NCI-H345 (cell line): Measurements from ENCODE around the gene ZAR1L.

ENCODE experiments used
- DNase-seq: peaks from one replicate; lab custom pipeline; 2025; lab: John Stamatoyannopoulos, UW

ZAR1L gene

DNA sequence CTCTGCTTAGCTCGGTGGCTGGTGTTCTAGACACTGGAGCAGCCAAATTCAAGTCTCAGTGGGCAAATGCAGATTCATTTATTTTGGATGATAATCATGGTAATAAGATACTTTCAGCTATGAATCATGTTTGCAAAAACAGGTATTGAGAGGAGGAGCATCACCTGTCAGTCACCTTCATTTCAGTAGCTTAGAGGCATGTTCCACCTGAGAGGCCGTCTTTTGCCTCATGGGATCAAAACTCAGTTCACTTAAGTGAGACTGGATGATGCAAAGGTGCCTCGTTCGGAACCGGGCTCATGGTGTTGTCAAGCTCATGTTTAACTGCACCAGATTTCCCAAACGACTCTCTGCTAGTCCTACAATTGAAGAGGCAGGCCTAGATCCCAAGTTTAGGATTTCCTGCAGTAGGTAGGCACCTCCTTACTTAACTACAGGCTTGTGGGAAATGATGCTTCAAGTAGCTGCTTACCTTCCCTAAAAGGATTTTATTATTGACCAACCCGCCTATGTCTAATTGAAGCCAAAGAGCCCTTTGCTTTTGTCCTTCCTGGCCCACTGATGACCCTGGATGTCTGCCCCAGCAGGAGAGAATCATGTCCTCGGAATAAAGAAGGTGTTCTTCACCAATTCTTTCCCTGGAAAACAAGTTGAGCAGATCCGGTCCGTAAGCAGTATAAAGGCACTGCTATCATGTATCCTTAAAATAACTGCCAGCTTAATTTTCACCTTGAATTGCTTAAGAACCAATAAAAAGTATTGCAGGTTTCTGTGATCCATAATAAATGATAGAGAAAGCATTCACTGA, 60.0 kb downstream of the ZAR1L start:
- no peak for DNase-seq

DNA sequence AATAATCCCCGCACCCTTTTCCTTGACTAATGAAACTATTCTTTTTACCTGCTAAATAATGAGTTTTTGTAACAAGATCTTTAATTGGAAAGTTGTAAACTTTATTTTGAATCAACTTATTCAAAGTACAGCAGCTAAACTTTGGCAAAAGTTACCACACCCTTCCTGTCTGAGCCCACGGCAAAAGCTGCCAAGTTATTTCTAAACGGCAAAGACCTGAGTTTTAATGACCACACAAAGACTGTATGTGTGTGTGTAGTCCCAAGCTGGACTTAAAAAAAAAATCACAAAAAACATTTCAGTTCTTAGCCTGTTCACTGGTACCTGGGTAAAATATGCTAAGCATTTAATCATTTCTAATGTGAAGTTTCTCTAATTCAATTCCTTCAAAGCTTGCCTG, 60.7 kb downstream of the ZAR1L start:
- no peak for DNase-seq

DNA sequence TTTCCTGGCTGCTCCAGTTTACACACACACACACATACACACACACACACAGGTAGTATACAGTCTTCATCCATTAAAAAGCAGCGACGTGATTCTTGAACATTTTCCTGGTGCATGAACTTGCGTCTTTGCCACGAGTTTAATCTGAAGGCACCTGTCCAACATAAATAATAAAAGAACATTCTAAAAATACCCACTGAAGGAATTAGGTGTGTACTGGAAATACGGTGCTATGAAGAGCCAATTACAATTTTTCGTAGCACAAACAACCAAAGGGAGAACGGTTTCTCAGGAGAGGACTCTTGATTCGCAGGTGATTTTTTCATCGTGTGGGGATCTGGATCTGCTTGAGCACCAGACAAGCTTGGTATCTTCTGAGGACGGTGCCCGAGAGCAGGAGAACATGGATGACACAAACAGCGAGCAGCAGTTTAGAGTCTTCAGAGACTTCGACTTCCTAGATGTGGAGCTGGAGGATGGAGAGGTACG, 61.2 kb downstream of the ZAR1L start:
- no peak for DNase-seq
